WTC11 (cell line): ENCODE data around the gene BNIPL. TPM values are rescaled to one million over a fixed set of nuclear protein-coding genes. Genes with fewer than 3 reads are reported as not detected.
A peak's percentile ranks its signal among the peaks of the same experiment; 100 is the strongest.

Source experiments
- ATAC-seq: fragments of 200-7000 bp; cut with Tn5 transposase; 2 replicates; pipeline ENCODE4 v1.10.0; 2021; ENCODE audit warnings: mild to moderate bottlenecking, moderate library complexity
- CTCF ChIA-PET: fragments of 300-600 bp; sonication (Branson Sonifier 250); formaldehyde crosslinking; loops from one replicate; lab custom pipeline; 2021; ENCODE audit warnings: antibody characterized with exemption; lab: Charles Lee
- POLR2A ChIA-PET: fragments of 350-600 bp; sonication (Branson Sonifier 250); formaldehyde crosslinking; loops from one replicate; lab custom pipeline; 2021; ENCODE audit warnings: antibody characterized with exemption; lab: Charles Lee
- DNase-seq: peaks from one replicate; pipeline ENCODE4 v3.0.0; 2021; ENCODE audit warnings: low spot score
- H3K27ac Mint-ChIP-seq: 2 replicates; pipeline ENCODE4 v1.8.0; 2021; ENCODE audit warnings: mixed read lengths
- H3K27me3 Mint-ChIP-seq: 2 replicates; pipeline ENCODE4 v1.8.0; 2021; ENCODE audit warnings: low read depth, mild to moderate bottlenecking, moderate library complexity, mixed read lengths
- H3K36me3 Mint-ChIP-seq: 2 replicates; pipeline ENCODE4 v1.8.0; 2021; ENCODE audit warnings: mixed read lengths
- H3K4me1 Mint-ChIP-seq: 2 replicates; pipeline ENCODE4 v1.8.0; 2022; ENCODE audit warnings: mixed read lengths
- H3K4me3 Mint-ChIP-seq: 2 replicates; pipeline ENCODE4 v1.8.0; 2021; ENCODE audit warnings: mild to moderate bottlenecking, moderate library complexity, mixed read lengths
- H3K9me3 Mint-ChIP-seq: 2 replicates; pipeline ENCODE4 v1.8.0; 2021; ENCODE audit warnings: mixed read lengths
- ATF6 ChIP-seq: sonication (generic); formaldehyde crosslinking; IDR thresholded peaks from 2 replicates; pipeline ENCODE4 v1.8.1; 2023; ENCODE audit warnings: mild to moderate bottlenecking, missing genetic modification reagents
- CBFB ChIP-seq: sonication (generic); formaldehyde crosslinking; IDR thresholded peaks from 2 replicates; pipeline ENCODE4 v1.8.1; 2022; ENCODE audit warnings: mild to moderate bottlenecking, low read depth, missing genetic modification reagents
- CDX4 ChIP-seq: fragments of 250-450 bp; sonication (Bioruptor Pico); IDR thresholded peaks from 2 replicates; pipeline ENCODE4 v1.9.0; 2021; ENCODE audit warnings: moderate library complexity, mild to moderate bottlenecking, inconsistent platforms, borderline replicate concordance
- CTCF ChIP-seq: fragments of 200-600 bp; IDR thresholded peaks from 2 replicates; pipeline ENCODE4 v1.8.0; 2022; ENCODE audit warnings: antibody characterized with exemption
- ESRRA ChIP-seq: sonication (generic); formaldehyde crosslinking; IDR thresholded peaks from 2 replicates; pipeline ENCODE4 v1.8.1; 2022; ENCODE audit warnings: mild to moderate bottlenecking, missing genetic modification reagents, borderline replicate concordance
- ETV6 ChIP-seq: sonication (generic); formaldehyde crosslinking; IDR thresholded peaks from 2 replicates; pipeline ENCODE4 v1.8.1; 2022; ENCODE audit warnings: mild to moderate bottlenecking, missing genetic modification reagents
- FOXK1 ChIP-seq: sonication (generic); formaldehyde crosslinking; IDR thresholded peaks from 2 replicates; pipeline ENCODE4 v1.8.0; 2022; ENCODE audit warnings: mild to moderate bottlenecking, moderate library complexity, missing genetic modification reagents
- IRF1 ChIP-seq: sonication (generic); formaldehyde crosslinking; IDR thresholded peaks from 2 replicates; pipeline ENCODE4 v1.8.0; 2023; ENCODE audit warnings: missing genetic modification reagents
- MLX ChIP-seq: sonication (generic); formaldehyde crosslinking; IDR thresholded peaks from 2 replicates; pipeline ENCODE4 v1.8.1; 2023; ENCODE audit warnings: mild to moderate bottlenecking, missing genetic modification reagents, moderate library complexity
- MYBL2 ChIP-seq: sonication (generic); formaldehyde crosslinking; IDR thresholded peaks from 2 replicates; pipeline ENCODE4 v1.8.1; 2023; ENCODE audit warnings: mild to moderate bottlenecking, moderate library complexity, missing genetic modification reagents
- NFATC4 ChIP-seq: fragments of 250-450 bp; sonication (Bioruptor Pico); IDR thresholded peaks from 2 replicates; pipeline ENCODE4 v1.9.0; 2021; ENCODE audit warnings: mild to moderate bottlenecking
- NFE2L1 ChIP-seq: sonication (generic); formaldehyde crosslinking; IDR thresholded peaks from 2 replicates; pipeline ENCODE4 v1.8.1; 2023; ENCODE audit warnings: missing genetic modification reagents
- NFYB ChIP-seq: sonication (generic); formaldehyde crosslinking; conservative IDR thresholded peaks from 2 replicates; pipeline ENCODE4 v1.8.0; 2022; ENCODE audit warnings: low read depth, missing genetic modification reagents
- NR1H2 ChIP-seq: sonication (generic); formaldehyde crosslinking; IDR thresholded peaks from 2 replicates; pipeline ENCODE4 v1.9.0; 2021; ENCODE audit warnings: mild to moderate bottlenecking, moderate library complexity, missing genetic modification reagents
- NR3C1 ChIP-seq: sonication (generic); formaldehyde crosslinking; conservative IDR thresholded peaks from 2 replicates; pipeline ENCODE4 v1.8.1; 2023; ENCODE audit warnings: low read depth, mild to moderate bottlenecking, missing genetic modification reagents
- PRDM15 ChIP-seq: sonication (generic); formaldehyde crosslinking; IDR thresholded peaks from 2 replicates; pipeline ENCODE4 v1.8.0; 2022; ENCODE audit warnings: missing genetic modification reagents
- PRRX2 ChIP-seq: fragments of 250-450 bp; sonication (Bioruptor Pico); IDR thresholded peaks from 2 replicates; pipeline ENCODE4 v1.8.0; 2021; ENCODE audit warnings: mild to moderate bottlenecking
- RELA ChIP-seq: sonication (generic); formaldehyde crosslinking; IDR thresholded peaks from 2 replicates; pipeline ENCODE4 v1.8.1; 2022; ENCODE audit warnings: missing genetic modification reagents, mild to moderate bottlenecking, borderline replicate concordance
- RORB ChIP-seq: fragments of 250-450 bp; sonication (Bioruptor Pico); IDR thresholded peaks from 2 replicates; pipeline ENCODE4 v1.9.0; 2021; ENCODE audit warnings: mild to moderate bottlenecking
- SMAD3 ChIP-seq: sonication (generic); formaldehyde crosslinking; IDR thresholded peaks from 2 replicates; pipeline ENCODE4 v1.8.0; 2022; ENCODE audit warnings: missing genetic modification reagents, mild to moderate bottlenecking, borderline replicate concordance
- SMAD4 ChIP-seq: sonication (generic); formaldehyde crosslinking; IDR thresholded peaks from 2 replicates; pipeline ENCODE4 v1.8.0; 2022; ENCODE audit warnings: mild to moderate bottlenecking, missing genetic modification reagents
- SP1 ChIP-seq: sonication (generic); formaldehyde crosslinking; conservative IDR thresholded peaks from 2 replicates; pipeline ENCODE4 v1.8.1; 2022; ENCODE audit warnings: missing genetic modification reagents
- TEAD4 ChIP-seq: sonication (generic); formaldehyde crosslinking; IDR thresholded peaks from 2 replicates; pipeline ENCODE4 v1.8.0; 2022; ENCODE audit warnings: mild to moderate bottlenecking, missing genetic modification reagents
- ZNF121 ChIP-seq: sonication (generic); formaldehyde crosslinking; IDR thresholded peaks from 2 replicates; pipeline ENCODE4 v1.8.0; 2023; ENCODE audit warnings: missing genetic modification reagents
- ZNF263 ChIP-seq: sonication (generic); formaldehyde crosslinking; IDR thresholded peaks from 2 replicates; pipeline ENCODE4 v1.8.1; 2022; ENCODE audit warnings: low read depth, mild to moderate bottlenecking, moderate library complexity, missing genetic modification reagents
- ZNF423 ChIP-seq: fragments of 250-450 bp; sonication (Bioruptor Pico); IDR thresholded peaks from 2 replicates; pipeline ENCODE4 v2.1.2; 2022; ENCODE audit warnings: mild to moderate bottlenecking, moderate library complexity
- ZNF425 ChIP-seq: fragments of 250-450 bp; sonication (Bioruptor Pico); conservative IDR thresholded peaks from 2 replicates; pipeline ENCODE4 v1.9.0; 2021; ENCODE audit warnings: mild to moderate bottlenecking
- total RNA-seq: library from RNA; stranded (reverse); gene quantifications from 3 replicates; pipeline ENCODE4 v1.2.3, GENCODE V29; 2021

Gene BNIPL
- total RNA-seq, 1 experiment from 2014 or later, result 3.8 TPM

- H3K9me3 Mint-ChIP-seq, result no peaks in the 10 kb centered on the region
- ATAC-seq, result peak; percentile 35
- H3K36me3 Mint-ChIP-seq, result peaks cover 15% of the 10 kb centered on the region
- ChIA-PET POLR2A (interaction anchor here (0.5 to 1.6 kb wide), 11 partner anchors 10 to 142 kb away, joined by 3 to 6 read pairs (median 4); partner anchors contain the start of genes BNIPL, MLLT11 and VPS72), CTCF (interaction anchor here (0.6 to 3.7 kb wide), 33 partner anchors 9 to 419 kb away, joined by 3 to 43 read pairs (median 4); partner anchors contain the start of genes BNIPL, CDC42SE1, ENSA and GABPB2)
- peaks cover 17% of the 10 kb centered on the region for H3K4me1 Mint-ChIP-seq
- no peaks in the 10 kb centered on the region for H3K27me3 Mint-ChIP-seq
- peak overlapping the region; percentile 96 for H3K4me3 Mint-ChIP-seq
- DNase-seq, result peak; percentile 76
- H3K27ac Mint-ChIP-seq, result peak overlapping the region; percentile 97
- TF ChIP-seq ZNF263, result no peak
- peak; percentile 44; the same call in 1 of the 2 replicates for TF ChIP-seq FOXK1
- TF ChIP-seq NFATC4 (CRISPR knock-in tag), result no peak
- TF ChIP-seq ZNF425, result no peak; the same call in 1 of the 2 replicates
- peak; percentile 66; the same call in 1 of the 2 replicates for TF ChIP-seq SMAD3 (CRISPR knock-in tag)
- no peak for TF ChIP-seq MLX (CRISPR knock-in tag)
- no peak for TF ChIP-seq CBFB (CRISPR knock-in tag)
- TF ChIP-seq IRF1 (CRISPR knock-in tag), result no peak
- no peak for TF ChIP-seq ETV6 (CRISPR knock-in tag)
- TF ChIP-seq SP1, result no peak
- no peak for TF ChIP-seq RELA
- TF ChIP-seq SMAD4 (CRISPR knock-in tag), result no peak
- peak; percentile 30; the same call in 1 of the 2 replicates for TF ChIP-seq CTCF
- TF ChIP-seq RORB (CRISPR knock-in tag), result no peak
- TF ChIP-seq MYBL2 (CRISPR knock-in tag), result peak; percentile 82; the same call in 1 of the 2 replicates
- no peak for TF ChIP-seq ZNF423 (CRISPR knock-in tag)
- no peak for TF ChIP-seq NR3C1 (CRISPR knock-in tag)
- no peak for TF ChIP-seq NR1H2 (CRISPR knock-in tag)
- TF ChIP-seq NFE2L1 (CRISPR knock-in tag), result no peak
- peak; percentile 75 for TF ChIP-seq PRDM15 (CRISPR knock-in tag)
- TF ChIP-seq NFYB (CRISPR knock-in tag), result no peak; the same call in 1 of the 2 replicates
- no peak for TF ChIP-seq CDX4 (CRISPR knock-in tag)
- 0 out of 2 replicates have a peak, but pooled peaks have one; percentile 11 for TF ChIP-seq TEAD4 (CRISPR knock-in tag)
- TF ChIP-seq ATF6 (CRISPR knock-in tag), result no peak
- TF ChIP-seq ZNF121 (CRISPR knock-in tag), result no peak
- 0 out of 2 replicates have a peak, but pooled peaks have one; percentile 37 for TF ChIP-seq PRRX2 (CRISPR knock-in tag)
- no peak for TF ChIP-seq ESRRA (CRISPR knock-in tag)
Observed at GRCh38 chr1:151047925-151048644, 11.7 kb downstream of the BNIPL start.
